GM10248 (cell line): ENCODE measurements around the gene CPNE7.

Experiments used
- CTCF ChIA-PET: fragments of 300-600 bp; sonication (Branson Sonifier 250); formaldehyde crosslinking; extraction: SDS; loops from one replicate; lab custom pipeline; 2021; ENCODE audit warnings: antibody characterized with exemption; lab: Yijun Ruan, JAX
- POLR2A ChIA-PET: fragments of 350-650 bp; sonication (Branson Sonifier 250); formaldehyde crosslinking; extraction: SDS; loops from one replicate; lab custom pipeline; 2020; ENCODE audit warnings: antibody characterized with exemption; lab: Yijun Ruan, JAX
- DNase-seq: peaks from one replicate; pipeline ENCODE4 v3.0.0; 2012; ENCODE audit errors: extremely low spot score
- CTCF ChIP-seq: IDR thresholded peaks from 2 replicates; pipeline ENCODE4 v1.5.1; 2012; ENCODE audit warnings: mild to moderate bottlenecking, low read depth; ENCODE audit errors: extremely low read depth, missing control alignments, control extremely low read depth

Gene CPNE7

GRCh38 chr16:89618109-89618998 is 42.8 kb downstream of the CPNE7 start:
- ChIA-PET POLR2A (interaction anchor here (0.6 kb wide), 1 partner anchor 12 kb away, joined by 4 read pairs; no protein-coding TSS in a partner anchor), CTCF (no interaction called here)
- no peak for DNase-seq
- TF ChIP-seq CTCF = no peak

GRCh38 chr16:89619840-89620239 is 44.3 kb downstream of the CPNE7 start:
- DNase-seq = no peak
- ChIA-PET CTCF (interaction anchor here (1.0 kb wide), 1 partner anchor 12 kb away, joined by 4 read pairs; no protein-coding TSS in a partner anchor), POLR2A (no interaction called here)

GRCh38 chr16:89620406-89620841 is 44.9 kb downstream of the CPNE7 start:
- POLR2A ChIA-PET = no interaction called here
- no peak for TF ChIP-seq CTCF
- no peak for DNase-seq
- CTCF ChIA-PET = interaction anchor here (1.0 to 1.4 kb wide), 2 partner anchors 9 to 11 kb away, joined by 3 to 4 read pairs; no protein-coding TSS in a partner anchor

More at GRCh38 chr16:89619840-89620239, 44.3 kb downstream of the CPNE7 start:
- no peak for TF ChIP-seq CTCF

- ChIA-PET POLR2A (no interaction called here), CTCF (interaction anchor here (1.4 kb wide), 1 partner anchor 10 kb away, joined by 3 read pairs; no protein-coding TSS in a partner anchor)
- DNase-seq = no peak
- TF ChIP-seq CTCF = no peak
Measured at GRCh38 chr16:89621136-89621697, 45.7 kb downstream of the CPNE7 start.

- no peak for TF ChIP-seq CTCF
- ChIA-PET CTCF (interaction anchor here (1.4 kb wide), 1 partner anchor 11 kb away, joined by 3 read pairs; no protein-coding TSS in a partner anchor), POLR2A (no interaction called here)
- no peak for DNase-seq
Measured at GRCh38 chr16:89621698-89622409, 46.3 kb downstream of the CPNE7 start.

- no peak for TF ChIP-seq CTCF
- POLR2A ChIA-PET = no interaction called here
- CTCF ChIA-PET = no interaction called here
- DNase-seq = no peak
Measured at GRCh38 chr16:89623511-89624261, 48.1 kb downstream of the CPNE7 start.
